OCI-LY7 (cell line): ENCODE measurements around the gene NTHL1.

Experiments
- EZH2phosphoT487 ChIP-seq: fragments of 200-600 bp; sonication (generic); IDR thresholded peaks from 2 replicates; pipeline ENCODE4 v1.6.1; 2018; ENCODE audit warnings: low read depth, borderline replicate concordance, mild to moderate bottlenecking, mixed run types, antibody characterized with exemption, low read length, moderate library complexity, mixed read lengths
- TF ChIP-seq, protein P1 (sequence below): fragments of 200-600 bp; sonication (generic); conservative IDR thresholded peaks from 2 replicates; pipeline ENCODE4 v1.5.1; 2014; ENCODE audit warnings: mild to moderate bottlenecking, antibody characterized with exemption, low read length, moderate library complexity, mixed read lengths

GRCh38 chr16:1992704-1993317 is 54.8 kb downstream of the NTHL1 start:
- TF ChIP-seq, protein P1, sequence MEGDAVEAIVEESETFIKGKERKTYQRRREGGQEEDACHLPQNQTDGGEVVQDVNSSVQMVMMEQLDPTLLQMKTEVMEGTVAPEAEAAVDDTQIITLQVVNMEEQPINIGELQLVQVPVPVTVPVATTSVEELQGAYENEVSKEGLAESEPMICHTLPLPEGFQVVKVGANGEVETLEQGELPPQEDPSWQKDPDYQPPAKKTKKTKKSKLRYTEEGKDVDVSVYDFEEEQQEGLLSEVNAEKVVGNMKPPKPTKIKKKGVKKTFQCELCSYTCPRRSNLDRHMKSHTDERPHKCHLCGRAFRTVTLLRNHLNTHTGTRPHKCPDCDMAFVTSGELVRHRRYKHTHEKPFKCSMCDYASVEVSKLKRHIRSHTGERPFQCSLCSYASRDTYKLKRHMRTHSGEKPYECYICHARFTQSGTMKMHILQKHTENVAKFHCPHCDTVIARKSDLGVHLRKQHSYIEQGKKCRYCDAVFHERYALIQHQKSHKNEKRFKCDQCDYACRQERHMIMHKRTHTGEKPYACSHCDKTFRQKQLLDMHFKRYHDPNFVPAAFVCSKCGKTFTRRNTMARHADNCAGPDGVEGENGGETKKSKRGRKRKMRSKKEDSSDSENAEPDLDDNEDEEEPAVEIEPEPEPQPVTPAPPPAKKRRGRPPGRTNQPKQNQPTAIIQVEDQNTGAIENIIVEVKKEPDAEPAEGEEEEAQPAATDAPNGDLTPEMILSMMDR: no peak
- no peak for TF ChIP-seq EZH2phosphoT487
